ENCODE data around the gene CDC42SE1. TPM values are rescaled to one million over a fixed set of nuclear protein-coding genes. Genes with fewer than 3 reads are reported as not detected.
A peak's percentile ranks its signal among the peaks of the same experiment; 100 is the strongest.
"Not testable (repeated sequence)": the region's sequence is repeated elsewhere in the genome, so short reads cannot be mapped to it uniquely, and the experiment has no call there.

CDC42SE1 gene
- 10 to 100 TPM; 62.9 to 86.6 TPM for polyA plus RNA-seq

GRCh38 chr1:151059109-151060006, at the start of gene CDC42SE1:
Gene CDC42SE1, minus strand, starts transcription at chr1:151059622. Its CDS starts 3,892 bp downstream, at chr1:151055730.
- no peaks in the 10 kb centered on the region for H3K27me3 ChIP-seq (ENCODE audit: control insufficient read depth in 1 of 2, insufficient read depth in 2 of 2, low read length in 2 of 2)
- WGBS, 2 donors: 0% methylated on average over 51 to 58 of the region's 58 CpGs
- peaks cover 4 to 14% of the 10 kb centered on the region in 2 donors for H3K36me3 ChIP-seq (ENCODE audit: control insufficient read depth in 2 of 2, insufficient read depth in 2 of 2, low read length in 1 of 2)
- H3K4me3 ChIP-seq (ENCODE audit: low read depth in 1 of 2, low read length in 2 of 2): peak within 1 kb of the TSS; percentile 63 to 92
- peak within 1 kb of the TSS; percentile 88 to 90 for H3K27ac ChIP-seq (ENCODE audit: low read depth in 2 of 2, low read length in 1 of 2)
- no peaks in the 10 kb centered on the region for H3K9me3 ChIP-seq (ENCODE audit: control insufficient read depth in 2 of 2, insufficient read depth in 1 of 2, low read depth in 1 of 2, low read length in 1 of 2)
- peaks cover 0 to 15% of the 10 kb centered on the region in 2 donors for H3K4me1 ChIP-seq (ENCODE audit: control insufficient read depth in 2 of 2, insufficient read depth in 2 of 2, low read length in 1 of 2)

GRCh38 chr1:151108331-151108730, 48.9 kb upstream of the CDC42SE1 start:
- Histone ChIP-seq H3K27me3 (ENCODE audit: control insufficient read depth in 1 of 2, insufficient read depth in 2 of 2, low read length in 2 of 2) (no peaks in the 10 kb centered on the region), H3K4me3 (ENCODE audit: low read depth in 1 of 2, low read length in 2 of 2) (no peak overlapping the region), H3K4me1 (ENCODE audit: control insufficient read depth in 2 of 2, insufficient read depth in 2 of 2, low read length in 1 of 2) (no peaks in the 10 kb centered on the region), H3K9me3 (ENCODE audit: control insufficient read depth in 2 of 2, insufficient read depth in 1 of 2, low read depth in 1 of 2, low read length in 1 of 2) (no peaks in the 10 kb centered on the region), H3K36me3 (ENCODE audit: control insufficient read depth in 2 of 2, insufficient read depth in 2 of 2, low read length in 1 of 2) (peaks cover 3 to 5% of the 10 kb centered on the region in 2 donors), H3K27ac (ENCODE audit: low read depth in 2 of 2, low read length in 1 of 2) (no peak overlapping the region)
- WGBS, 2 donors: 89 to 95% methylated on average over 5 of the region's 5 CpGs

GRCh38 chr1:151106894-151107293, 47.5 kb upstream of the CDC42SE1 start:
- Histone ChIP-seq H3K4me1 (ENCODE audit: control insufficient read depth in 2 of 2, insufficient read depth in 2 of 2, low read length in 1 of 2) (no peaks in the 10 kb centered on the region), H3K36me3 (ENCODE audit: control insufficient read depth in 2 of 2, insufficient read depth in 2 of 2, low read length in 1 of 2) (peaks cover 3 to 5% of the 10 kb centered on the region in 2 donors), H3K27me3 (ENCODE audit: control insufficient read depth in 1 of 2, insufficient read depth in 2 of 2, low read length in 2 of 2) (no peaks in the 10 kb centered on the region), H3K27ac (ENCODE audit: low read depth in 2 of 2, low read length in 1 of 2) (no peak overlapping the region), H3K4me3 (ENCODE audit: low read depth in 1 of 2, low read length in 2 of 2) (no peak overlapping the region), H3K9me3 (ENCODE audit: control insufficient read depth in 2 of 2, insufficient read depth in 1 of 2, low read depth in 1 of 2, low read length in 1 of 2) (no peaks in the 10 kb centered on the region)
- 52 to 59% methylated on average over 2 of the region's 2 CpGs for WGBS, 2 donors

- H3K9me3 ChIP-seq (ENCODE audit: control insufficient read depth in 2 of 2, insufficient read depth in 1 of 2, low read depth in 1 of 2, low read length in 1 of 2): no peaks in the 10 kb centered on the region
- H3K27ac ChIP-seq (ENCODE audit: low read depth in 2 of 2, low read length in 1 of 2): no peak overlapping the region
- no peak overlapping the region for H3K4me3 ChIP-seq (ENCODE audit: low read depth in 1 of 2, low read length in 2 of 2)
- H3K27me3 ChIP-seq (ENCODE audit: control insufficient read depth in 1 of 2, insufficient read depth in 2 of 2, low read length in 2 of 2): no peaks in the 10 kb centered on the region
- H3K4me1 ChIP-seq (ENCODE audit: control insufficient read depth in 2 of 2, insufficient read depth in 2 of 2, low read length in 1 of 2): no peaks in the 10 kb centered on the region
- H3K36me3 ChIP-seq (ENCODE audit: control insufficient read depth in 2 of 2, insufficient read depth in 2 of 2, low read length in 1 of 2): peaks cover 3 to 5% of the 10 kb centered on the region in 2 donors
Measured at GRCh38 chr1:151104630-151105029, 45.2 kb upstream of the CDC42SE1 start.

- Histone ChIP-seq H3K4me1 (ENCODE audit: control insufficient read depth in 2 of 2, insufficient read depth in 2 of 2, low read length in 1 of 2) (no peaks in the 10 kb centered on the region), H3K9me3 (ENCODE audit: control insufficient read depth in 2 of 2, insufficient read depth in 1 of 2, low read depth in 1 of 2, low read length in 1 of 2) (no peaks in the 10 kb centered on the region)
Measured at GRCh38 chr1:151098126-151098525, 38.7 kb upstream of the CDC42SE1 start.

GRCh38 chr1:151097426-151097825, 38.0 kb upstream of the CDC42SE1 start:
- not testable (repeated sequence) for H3K4me1 ChIP-seq (ENCODE audit: control insufficient read depth in 2 of 2, insufficient read depth in 2 of 2, low read length in 1 of 2); H3K4me3 ChIP-seq (ENCODE audit: low read depth in 1 of 2, low read length in 2 of 2); H3K27ac ChIP-seq (ENCODE audit: low read depth in 2 of 2, low read length in 1 of 2); H3K27me3 ChIP-seq (ENCODE audit: control insufficient read depth in 1 of 2, insufficient read depth in 2 of 2, low read length in 2 of 2); H3K9me3 ChIP-seq (ENCODE audit: control insufficient read depth in 2 of 2, insufficient read depth in 1 of 2, low read depth in 1 of 2, low read length in 1 of 2); H3K36me3 ChIP-seq (ENCODE audit: control insufficient read depth in 2 of 2, insufficient read depth in 2 of 2, low read length in 1 of 2)
- WGBS, 2 donors: 60 to 73% methylated on average over 6 of the region's 6 CpGs

More at GRCh38 chr1:151098126-151098525, 38.7 kb upstream of the CDC42SE1 start:
- WGBS, 2 donors: 97 to 100% methylated on average over 1 of the region's 1 CpG
- Histone ChIP-seq H3K36me3 (ENCODE audit: control insufficient read depth in 2 of 2, insufficient read depth in 2 of 2, low read length in 1 of 2) (no peaks in the 10 kb centered on the region), H3K27ac (ENCODE audit: low read depth in 2 of 2, low read length in 1 of 2) (no peak overlapping the region), H3K27me3 (ENCODE audit: control insufficient read depth in 1 of 2, insufficient read depth in 2 of 2, low read length in 2 of 2) (no peaks in the 10 kb centered on the region), H3K4me3 (ENCODE audit: low read depth in 1 of 2, low read length in 2 of 2) (no peak overlapping the region)

- Histone ChIP-seq H3K9me3 (ENCODE audit: control insufficient read depth in 2 of 2, insufficient read depth in 1 of 2, low read depth in 1 of 2, low read length in 1 of 2) (no peaks in the 10 kb centered on the region), H3K4me3 (ENCODE audit: low read depth in 1 of 2, low read length in 2 of 2) (no peak overlapping the region), H3K36me3 (ENCODE audit: control insufficient read depth in 2 of 2, insufficient read depth in 2 of 2, low read length in 1 of 2) (no peaks in the 10 kb centered on the region), H3K27me3 (ENCODE audit: control insufficient read depth in 1 of 2, insufficient read depth in 2 of 2, low read length in 2 of 2) (no peaks in the 10 kb centered on the region), H3K27ac (ENCODE audit: low read depth in 2 of 2, low read length in 1 of 2) (no peak overlapping the region), H3K4me1 (ENCODE audit: control insufficient read depth in 2 of 2, insufficient read depth in 2 of 2, low read length in 1 of 2) (no peaks in the 10 kb centered on the region)
- WGBS, 2 donors: 67 to 71% methylated on average over 4 of the region's 4 CpGs
Measured at GRCh38 chr1:151085953-151086559, 26.6 kb upstream of the CDC42SE1 start.

GRCh38 chr1:151072224-151072623, 12.8 kb upstream of the CDC42SE1 start:
- Histone ChIP-seq H3K36me3 (ENCODE audit: control insufficient read depth in 2 of 2, insufficient read depth in 2 of 2, low read length in 1 of 2) (peaks cover 0 to 5% of the 10 kb centered on the region in 2 donors), H3K27ac (ENCODE audit: low read depth in 2 of 2, low read length in 1 of 2) (peak overlapping the region in 1 of 2 donors; percentile 20), H3K4me1 (ENCODE audit: control insufficient read depth in 2 of 2, insufficient read depth in 2 of 2, low read length in 1 of 2) (no peaks in the 10 kb centered on the region), H3K4me3 (ENCODE audit: low read depth in 1 of 2, low read length in 2 of 2) (no peak overlapping the region), H3K9me3 (ENCODE audit: control insufficient read depth in 2 of 2, insufficient read depth in 1 of 2, low read depth in 1 of 2, low read length in 1 of 2) (no peaks in the 10 kb centered on the region), H3K27me3 (ENCODE audit: control insufficient read depth in 1 of 2, insufficient read depth in 2 of 2, low read length in 2 of 2) (no peaks in the 10 kb centered on the region)
- 70 to 77% methylated on average over 13 of the region's 13 CpGs for WGBS, 2 donors

GRCh38 chr1:151070474-151071276, 11.3 kb upstream of the CDC42SE1 start, which contains the start of gene GABPB2:
Gene GABPB2, plus strand, starts transcription at chr1:151070761. Its CDS starts 17,429 bp downstream, at chr1:151088190.
- Histone ChIP-seq H3K27ac (ENCODE audit: low read depth in 2 of 2, low read length in 1 of 2) (peak within 1 kb of the TSS; percentile 99 to 100), H3K9me3 (ENCODE audit: control insufficient read depth in 2 of 2, insufficient read depth in 1 of 2, low read depth in 1 of 2, low read length in 1 of 2) (no peaks in the 10 kb centered on the region), H3K27me3 (ENCODE audit: control insufficient read depth in 1 of 2, insufficient read depth in 2 of 2, low read length in 2 of 2) (no peaks in the 10 kb centered on the region), H3K4me1 (ENCODE audit: control insufficient read depth in 2 of 2, insufficient read depth in 2 of 2, low read length in 1 of 2) (no peaks in the 10 kb centered on the region), H3K36me3 (ENCODE audit: control insufficient read depth in 2 of 2, insufficient read depth in 2 of 2, low read length in 1 of 2) (peaks cover 0 to 5% of the 10 kb centered on the region in 2 donors), H3K4me3 (ENCODE audit: low read depth in 1 of 2, low read length in 2 of 2) (peak within 1 kb of the TSS; percentile 88 to 93)
- WGBS, 2 donors: 0 to 1% methylated on average over 42 to 50 of the region's 50 CpGs

Measured in esophagus (tissue), 2 donors.